ENCODE measurements around the gene ERN1.

DNA sequence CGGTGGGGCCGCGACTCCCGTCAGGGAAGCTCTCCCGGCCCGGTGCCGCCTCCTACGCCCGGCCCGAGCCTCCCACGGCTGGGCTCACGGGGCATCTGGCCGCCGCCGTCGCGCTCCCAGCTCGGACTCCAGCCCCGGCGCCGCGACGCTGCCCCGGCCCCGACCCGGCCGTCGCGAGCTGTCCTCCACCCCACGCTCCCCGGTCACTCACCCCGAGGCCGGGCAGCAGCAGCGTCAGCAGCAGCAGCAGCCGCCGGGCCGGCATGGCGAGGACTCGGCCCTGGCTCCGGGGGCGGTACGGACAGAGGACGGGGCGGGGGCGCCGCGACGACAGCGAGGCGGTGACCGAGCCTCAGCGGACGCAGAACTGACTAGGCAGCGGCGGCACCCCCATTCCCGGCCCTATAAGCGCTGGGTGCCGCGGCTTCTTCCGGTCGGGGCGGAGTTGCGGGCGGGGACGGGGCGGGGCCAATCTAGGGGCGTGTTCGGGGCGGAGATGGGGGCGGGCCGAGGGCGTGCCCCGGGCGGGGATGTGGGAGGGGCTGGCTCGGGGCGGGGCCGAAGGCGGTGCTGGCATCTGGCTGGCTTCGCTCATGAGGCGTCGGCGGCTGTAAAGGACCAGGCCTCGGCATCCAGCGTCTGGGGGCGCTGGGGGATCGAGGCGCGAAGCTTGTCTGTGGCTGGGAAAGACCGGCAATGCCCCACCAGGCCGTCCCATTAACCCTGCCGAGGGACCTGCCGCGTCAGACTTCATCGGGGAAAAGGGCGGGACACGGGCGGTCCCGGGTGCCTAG, at the start of gene ERN1:
- TF ChIP-seq, protein P1, sequence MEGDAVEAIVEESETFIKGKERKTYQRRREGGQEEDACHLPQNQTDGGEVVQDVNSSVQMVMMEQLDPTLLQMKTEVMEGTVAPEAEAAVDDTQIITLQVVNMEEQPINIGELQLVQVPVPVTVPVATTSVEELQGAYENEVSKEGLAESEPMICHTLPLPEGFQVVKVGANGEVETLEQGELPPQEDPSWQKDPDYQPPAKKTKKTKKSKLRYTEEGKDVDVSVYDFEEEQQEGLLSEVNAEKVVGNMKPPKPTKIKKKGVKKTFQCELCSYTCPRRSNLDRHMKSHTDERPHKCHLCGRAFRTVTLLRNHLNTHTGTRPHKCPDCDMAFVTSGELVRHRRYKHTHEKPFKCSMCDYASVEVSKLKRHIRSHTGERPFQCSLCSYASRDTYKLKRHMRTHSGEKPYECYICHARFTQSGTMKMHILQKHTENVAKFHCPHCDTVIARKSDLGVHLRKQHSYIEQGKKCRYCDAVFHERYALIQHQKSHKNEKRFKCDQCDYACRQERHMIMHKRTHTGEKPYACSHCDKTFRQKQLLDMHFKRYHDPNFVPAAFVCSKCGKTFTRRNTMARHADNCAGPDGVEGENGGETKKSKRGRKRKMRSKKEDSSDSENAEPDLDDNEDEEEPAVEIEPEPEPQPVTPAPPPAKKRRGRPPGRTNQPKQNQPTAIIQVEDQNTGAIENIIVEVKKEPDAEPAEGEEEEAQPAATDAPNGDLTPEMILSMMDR (CRISPR knock-in tag; IDR thresholded peaks at IDR 0.05): peak; percentile 40
- TF ChIP-seq ZNF274 (CRISPR knock-in tag; IDR thresholded peaks at IDR 0.05) (no peak; the same call in 1 of the 2 replicates), FOXK2 (IDR thresholded peaks at IDR 0.05) (no peak), SMC3 (IDR thresholded peaks at IDR 0.05; ENCODE audit: low read length) (no peak), ZBTB3 (CRISPR knock-in tag; IDR thresholded peaks at IDR 0.05; ENCODE audit: borderline replicate concordance, low read depth) (no peak)
- TF ChIP-seq, protein P2, sequence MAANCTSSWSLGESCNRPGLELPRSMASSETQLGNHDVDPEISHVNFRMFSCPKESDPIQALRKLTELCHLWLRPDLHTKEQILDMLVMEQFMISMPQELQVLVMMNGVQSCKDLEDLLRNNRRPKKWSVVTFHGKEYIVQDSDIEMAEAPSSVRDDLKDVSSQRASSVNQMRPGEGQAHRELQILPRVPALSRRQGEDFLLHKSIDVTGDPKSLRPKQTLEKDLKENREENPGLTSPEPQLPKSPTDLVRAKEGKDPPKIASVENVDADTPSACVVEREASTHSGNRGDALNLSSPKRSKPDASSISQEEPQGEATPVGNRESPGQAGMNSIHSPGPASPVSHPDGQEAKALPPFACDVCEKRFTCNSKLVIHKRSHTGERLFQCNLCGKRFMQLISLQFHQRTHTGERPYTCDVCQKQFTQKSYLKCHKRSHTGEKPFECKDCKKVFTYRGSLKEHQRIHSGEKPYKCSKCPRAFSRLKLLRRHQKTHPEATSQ (CRISPR knock-in tag; IDR thresholded peaks at IDR 0.05; ENCODE audit: borderline replicate concordance): no peak
- TF ChIP-seq, protein P3, sequence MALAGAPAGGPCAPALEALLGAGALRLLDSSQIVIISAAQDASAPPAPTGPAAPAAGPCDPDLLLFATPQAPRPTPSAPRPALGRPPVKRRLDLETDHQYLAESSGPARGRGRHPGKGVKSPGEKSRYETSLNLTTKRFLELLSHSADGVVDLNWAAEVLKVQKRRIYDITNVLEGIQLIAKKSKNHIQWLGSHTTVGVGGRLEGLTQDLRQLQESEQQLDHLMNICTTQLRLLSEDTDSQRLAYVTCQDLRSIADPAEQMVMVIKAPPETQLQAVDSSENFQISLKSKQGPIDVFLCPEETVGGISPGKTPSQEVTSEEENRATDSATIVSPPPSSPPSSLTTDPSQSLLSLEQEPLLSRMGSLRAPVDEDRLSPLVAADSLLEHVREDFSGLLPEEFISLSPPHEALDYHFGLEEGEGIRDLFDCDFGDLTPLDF (CRISPR knock-in tag; IDR thresholded peaks at IDR 0.05): no peak

Measured in HepG2 (cell line).